Thyroid gland (tissue), 4 donors: Measurements from ENCODE around the gene HIVEP3. TPM values are rescaled to one million over a fixed set of nuclear protein-coding genes. Genes with fewer than 3 reads are reported as not detected.
A peak's percentile ranks its signal among the peaks of the same experiment; 100 is the strongest.

ENCODE experiments used
- DNase-seq, 2 donors: peaks; one replicate each; pipeline ENCODE4 v3.0.0-alpha.2; 2019
- H3K27ac ChIP-seq, 3 donors: fragments of 200-600 bp; sonication (generic); 1 replicate in 2 of 3; 2 replicates in 1 of 3; pipeline ENCODE4 v1.5.1; 2016 to 2019; ENCODE audit warnings: mild to moderate bottlenecking in 1 of 3, moderate library complexity in 1 of 3
- H3K27me3 ChIP-seq: fragments of 200-600 bp; sonication (generic); one replicate; pipeline ENCODE4 v1.5.1; 2019
- H3K36me3 ChIP-seq, 2 donors: fragments of 200-600 bp; sonication (generic); one replicate each; pipeline ENCODE4 v1.5.1; 2016 to 2019
- H3K4me1 ChIP-seq, 2 donors: fragments of 200-600 bp; sonication (generic); one replicate each; pipeline ENCODE4 v1.5.1; 2017 to 2019
- H3K4me3 ChIP-seq, 3 donors: fragments of 200-600 bp; sonication (generic); replicated peaks in 1 of 3; 1 replicate in 2 of 3; 2 replicates in 1 of 3; pipeline ENCODE4 v1.5.1; 2016; ENCODE audit warnings: mild to moderate bottlenecking in 1 of 3
- H3K9me3 ChIP-seq: fragments of 200-600 bp; sonication (generic); one replicate; pipeline ENCODE4 v1.5.1; 2017
- POLR2A ChIP-seq, 2 donors: fragments of 450-650 bp; IDR thresholded peaks; one replicate each; pipeline ENCODE4 v1.6.1; 2017; ENCODE audit warnings: antibody characterized with exemption in 2 of 2, mild to moderate bottlenecking in 2 of 2, moderate library complexity in 1 of 2
- WGBS, 2 donors: methylation state at CpG; one replicate each; pipeline ENCODE4 v1.1.5; 2017; 5-methylcytosine and 5-hydroxymethylcytosine counted together
- intact Hi-C: fragments of 100-400 bp; cut with DNase I; formaldehyde crosslinking; loops from one replicate; pipeline ENCODE4 v1.15.1; 2023
- total RNA-seq, 4 donors: library from RNA; depleted of rRNA; stranded (reverse); fragments of >200 nt; gene quantifications; one replicate each; pipeline ENCODE4 v1.2.3, GENCODE V29; 2016
- TF ChIP-seq, protein P1 (sequence below), 6 experiments: fragments of 200-600 bp in 3 of 6; fragments of 450-650 bp in 3 of 6; sonication (generic) in 3 of 6; IDR thresholded peaks; one replicate each; pipeline ENCODE4 v1.5.1; 2016 to 2019; ENCODE audit warnings: antibody characterized with exemption in 6 of 6, mild to moderate bottlenecking in 2 of 6, inconsistent platforms in 1 of 6, moderate library complexity in 1 of 6

Gene HIVEP3
- total RNA-seq, 4 donors from 2014 or later = 9.7 to 13.5 (median 12.5) TPM

DNA sequence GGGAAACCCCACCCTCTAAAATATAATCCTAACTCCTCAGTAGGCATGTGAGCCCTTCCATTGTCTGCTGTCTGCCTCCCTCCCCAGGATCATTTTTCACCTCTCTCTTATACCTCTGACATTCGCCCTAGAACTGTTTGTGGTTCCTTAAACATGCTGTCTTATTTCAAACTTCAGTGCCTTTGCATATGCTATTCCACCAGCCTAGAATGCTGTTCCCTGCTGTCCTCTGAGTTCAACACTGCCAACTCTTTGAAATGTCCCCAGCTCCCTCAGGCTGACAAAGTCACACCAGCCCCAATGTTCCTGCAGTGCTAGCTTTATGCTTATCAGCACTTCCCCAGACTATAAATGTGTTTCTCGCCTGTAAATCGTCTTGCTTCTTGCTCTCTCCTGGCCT is 119.5 kb downstream of the HIVEP3 start:
- intact Hi-C loops = loop anchor here (10.0 kb wide), 1 partner anchor 224 kb away; no protein-coding TSS in a partner anchor
- TF ChIP-seq, protein P1, sequence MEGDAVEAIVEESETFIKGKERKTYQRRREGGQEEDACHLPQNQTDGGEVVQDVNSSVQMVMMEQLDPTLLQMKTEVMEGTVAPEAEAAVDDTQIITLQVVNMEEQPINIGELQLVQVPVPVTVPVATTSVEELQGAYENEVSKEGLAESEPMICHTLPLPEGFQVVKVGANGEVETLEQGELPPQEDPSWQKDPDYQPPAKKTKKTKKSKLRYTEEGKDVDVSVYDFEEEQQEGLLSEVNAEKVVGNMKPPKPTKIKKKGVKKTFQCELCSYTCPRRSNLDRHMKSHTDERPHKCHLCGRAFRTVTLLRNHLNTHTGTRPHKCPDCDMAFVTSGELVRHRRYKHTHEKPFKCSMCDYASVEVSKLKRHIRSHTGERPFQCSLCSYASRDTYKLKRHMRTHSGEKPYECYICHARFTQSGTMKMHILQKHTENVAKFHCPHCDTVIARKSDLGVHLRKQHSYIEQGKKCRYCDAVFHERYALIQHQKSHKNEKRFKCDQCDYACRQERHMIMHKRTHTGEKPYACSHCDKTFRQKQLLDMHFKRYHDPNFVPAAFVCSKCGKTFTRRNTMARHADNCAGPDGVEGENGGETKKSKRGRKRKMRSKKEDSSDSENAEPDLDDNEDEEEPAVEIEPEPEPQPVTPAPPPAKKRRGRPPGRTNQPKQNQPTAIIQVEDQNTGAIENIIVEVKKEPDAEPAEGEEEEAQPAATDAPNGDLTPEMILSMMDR (IDR thresholded peaks at IDR 0.05) = no peak
- no peak for TF ChIP-seq POLR2A (IDR thresholded peaks at IDR 0.05)
- no peak overlapping the region for H3K4me3 ChIP-seq
- H3K27me3 ChIP-seq = no peaks in the 10 kb centered on the region
- 95 to 96% methylated on average over 3 of the region's 3 CpGs for WGBS, 2 donors
- H3K9me3 ChIP-seq = no peaks in the 10 kb centered on the region
- H3K4me1 ChIP-seq = peaks cover 11% of the 10 kb centered on the region in 2 donors
- no peak for DNase-seq
- H3K36me3 ChIP-seq = no peaks in the 10 kb centered on the region
- H3K27ac ChIP-seq = no peak overlapping the region

DNA sequence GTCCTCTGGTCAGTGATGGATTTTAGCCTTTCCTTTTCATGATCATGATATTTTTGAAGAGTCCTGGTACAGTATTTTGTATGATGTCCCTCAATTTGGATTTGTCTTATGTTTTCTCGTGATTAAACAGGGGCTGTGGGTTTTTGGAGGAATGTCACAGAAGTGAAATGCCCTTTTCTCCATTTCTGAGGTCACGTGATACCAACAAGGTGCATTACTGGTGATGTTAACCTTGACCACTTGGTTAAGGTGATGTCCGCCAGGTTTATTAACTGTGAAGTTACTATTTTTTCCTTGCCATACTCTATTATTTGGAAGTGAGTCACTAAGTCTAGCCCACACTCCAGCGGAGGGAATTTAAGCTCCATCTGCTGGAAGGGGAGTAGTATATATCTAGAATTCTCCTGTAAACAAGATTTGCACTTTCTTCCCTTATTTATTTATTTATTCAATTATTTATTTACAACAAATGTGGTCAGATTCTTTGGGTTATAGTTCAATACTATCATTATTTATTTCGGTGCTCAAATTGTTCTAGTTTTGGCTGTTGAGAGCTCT is 123.4 kb downstream of the HIVEP3 start:
- no peaks in the 10 kb centered on the region for H3K27me3 ChIP-seq
- WGBS, 2 donors = 91 to 92% methylated on average over 5 of the region's 5 CpGs
- H3K36me3 ChIP-seq = no peaks in the 10 kb centered on the region
- H3K27ac ChIP-seq = no peak overlapping the region
- no peak overlapping the region for H3K4me3 ChIP-seq
- intact Hi-C loops = loop anchor here (10.0 kb wide), 1 partner anchor 220 kb away; no protein-coding TSS in a partner anchor
- H3K4me1 ChIP-seq = no peaks in the 10 kb centered on the region
- no peaks in the 10 kb centered on the region for H3K9me3 ChIP-seq
- no peak for DNase-seq
- TF ChIP-seq POLR2A (IDR thresholded peaks at IDR 0.05) = no peak
- TF ChIP-seq, protein P1 (IDR thresholded peaks at IDR 0.05) = peak in 1 of 6 experiments; percentile 13

DNA sequence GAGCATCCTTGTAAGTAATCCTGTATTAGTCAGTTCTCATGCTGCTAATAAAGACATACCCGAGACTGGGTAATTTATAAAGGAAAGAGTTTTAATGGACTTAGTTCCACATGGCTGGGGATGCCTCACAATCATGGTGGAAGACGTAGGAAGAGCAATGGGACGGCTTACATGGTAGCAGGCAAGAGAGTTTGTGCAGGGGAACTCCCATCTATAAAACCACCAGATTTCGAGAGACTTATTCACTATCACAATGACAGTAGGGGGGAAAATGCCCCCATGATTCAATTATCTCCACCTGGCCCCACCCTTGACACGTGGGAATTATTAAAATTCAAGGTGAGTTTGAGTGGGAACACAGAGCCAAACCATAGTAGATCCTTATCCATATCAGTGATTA is 124.7 kb downstream of the HIVEP3 start:
- TF ChIP-seq, protein P1 (IDR thresholded peaks at IDR 0.05) = no peak
- TF ChIP-seq POLR2A (IDR thresholded peaks at IDR 0.05) = no peak
- Histone ChIP-seq H3K9me3 (no peaks in the 10 kb centered on the region), H3K27me3 (no peaks in the 10 kb centered on the region), H3K36me3 (no peaks in the 10 kb centered on the region), H3K4me1 (no peaks in the 10 kb centered on the region), H3K4me3 (no peak overlapping the region), H3K27ac (no peak overlapping the region)
- intact Hi-C loops = loop anchor here (10.0 kb wide), 1 partner anchor 219 kb away; no protein-coding TSS in a partner anchor
- 88 to 91% methylated on average over 5 of the region's 5 CpGs for WGBS, 2 donors
- no peak for DNase-seq

DNA sequence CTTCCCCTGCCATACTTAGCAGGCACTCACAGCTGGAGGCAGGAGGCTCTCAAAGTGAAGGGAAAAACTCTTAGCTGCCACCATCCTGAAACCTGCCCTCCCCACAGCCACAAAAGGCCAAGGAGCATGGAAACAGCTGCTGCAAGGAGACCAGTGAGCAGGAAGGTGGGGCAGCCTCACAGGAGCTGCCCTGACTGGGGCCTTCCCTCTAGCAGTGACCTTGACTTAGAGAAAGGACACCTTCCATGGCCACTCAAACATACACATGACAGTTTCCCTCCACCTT is 126.3 kb downstream of the HIVEP3 start:
- intact Hi-C loops = loop anchor here (10.0 kb wide), 1 partner anchor 218 kb away; no protein-coding TSS in a partner anchor
- H3K4me1 ChIP-seq = no peaks in the 10 kb centered on the region
- no peaks in the 10 kb centered on the region for H3K9me3 ChIP-seq
- no peaks in the 10 kb centered on the region for H3K36me3 ChIP-seq
- H3K27me3 ChIP-seq = no peaks in the 10 kb centered on the region
- no peak for TF ChIP-seq POLR2A (IDR thresholded peaks at IDR 0.05)
- TF ChIP-seq, protein P1 (IDR thresholded peaks at IDR 0.05) = no peak
- H3K27ac ChIP-seq = no peak overlapping the region
- no peak for DNase-seq
- H3K4me3 ChIP-seq = no peak overlapping the region

DNA sequence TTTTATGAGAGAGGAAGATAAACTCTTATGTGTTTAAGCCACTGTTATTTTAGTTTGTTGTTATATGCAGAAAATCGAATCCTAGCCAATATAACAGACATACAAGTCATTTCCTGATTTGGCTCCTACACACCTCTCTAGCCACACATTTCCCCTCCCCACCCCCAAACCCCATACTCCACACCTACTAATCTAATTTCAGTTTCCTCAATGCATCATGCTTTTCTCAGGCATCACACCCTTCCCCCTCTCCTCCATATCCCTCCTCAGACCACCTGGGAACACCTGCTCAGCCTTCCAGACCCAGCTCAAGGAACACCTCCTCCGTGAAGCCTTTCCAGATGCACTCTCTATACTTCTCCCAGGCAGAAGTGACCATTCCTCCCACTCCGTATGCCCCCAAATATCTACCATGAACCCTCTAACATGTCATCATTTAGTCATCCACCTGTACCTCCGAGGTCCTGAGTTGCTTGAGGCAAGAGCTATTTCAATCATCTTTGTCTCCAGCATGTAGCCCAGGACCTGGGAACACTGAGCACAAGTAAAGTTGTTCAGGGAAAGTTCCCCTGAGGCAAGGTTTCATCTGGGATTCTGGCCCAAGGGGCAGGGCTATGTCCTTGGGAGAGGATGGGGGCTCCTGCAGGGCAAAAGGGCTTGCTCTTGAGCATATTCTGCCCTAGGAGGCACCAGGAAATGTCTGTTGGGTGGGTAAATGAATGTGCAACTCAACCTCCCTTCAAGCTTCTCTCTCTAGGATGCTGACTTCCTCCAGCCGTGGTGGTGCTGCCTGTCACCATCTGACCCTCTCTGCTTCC is 126.8 kb downstream of the HIVEP3 start:
- no peaks in the 10 kb centered on the region for H3K4me1 ChIP-seq
- intact Hi-C loops = loop anchor here (10.0 kb wide), 1 partner anchor 217 kb away; no protein-coding TSS in a partner anchor

More for the DNA sequence above, 126.8 kb downstream of the HIVEP3 start:
- no peak for TF ChIP-seq POLR2A (IDR thresholded peaks at IDR 0.05)
- TF ChIP-seq, protein P1 (IDR thresholded peaks at IDR 0.05) = no peak
- Histone ChIP-seq H3K9me3 (no peaks in the 10 kb centered on the region), H3K27me3 (no peaks in the 10 kb centered on the region), H3K36me3 (no peaks in the 10 kb centered on the region), H3K27ac (no peak overlapping the region), H3K4me3 (no peak overlapping the region)
- no peak for DNase-seq
- WGBS, 2 donors = 83 to 90% methylated on average over 5 of the region's 5 CpGs
